ENCODE measurements around the gene ACOX1. TPM values are rescaled to one million over a fixed set of nuclear protein-coding genes. Genes with fewer than 3 reads are reported as not detected.

Gene ACOX1
- total RNA-seq, 2 donors from 2014 or later = 31.3 to 42.1 TPM

DNA sequence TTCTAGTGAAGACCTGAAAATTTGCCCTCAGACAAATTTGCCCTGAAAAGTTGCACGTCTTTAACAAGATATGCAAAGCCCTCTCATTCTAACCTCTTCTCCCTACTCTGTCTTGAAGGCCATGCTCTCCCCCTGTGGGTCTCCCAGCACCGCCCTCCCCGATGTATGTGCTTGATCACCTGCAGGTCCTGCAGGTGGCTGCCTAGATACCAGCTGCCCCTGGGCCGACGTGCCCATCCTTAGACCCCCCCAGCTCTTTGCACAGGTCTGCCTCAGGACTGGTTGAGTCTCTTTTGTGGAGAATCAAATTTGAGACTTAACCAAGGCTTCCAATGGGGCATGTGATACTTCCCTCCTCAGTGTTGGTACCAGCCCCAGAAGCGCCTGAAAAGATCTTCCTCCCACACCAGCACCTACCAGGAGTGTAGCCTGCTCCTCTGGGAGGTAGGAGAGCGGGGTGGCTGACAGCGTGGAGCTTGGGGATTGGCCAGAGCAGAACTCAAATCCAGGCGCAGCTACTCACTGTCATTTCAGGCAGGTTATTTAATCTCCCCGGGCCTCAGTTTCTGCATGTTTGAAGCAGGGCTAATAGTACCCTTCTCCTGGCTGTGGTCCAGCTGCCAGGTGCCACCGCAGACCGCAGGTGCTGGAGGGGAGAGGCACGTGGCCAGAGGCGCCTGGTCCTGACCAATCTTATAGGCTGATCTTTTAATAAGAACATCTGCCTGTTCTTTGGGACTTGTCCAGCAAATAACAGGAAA lies 69.7 kb downstream of the ACOX1 start:
- Mint-ChIP-seq H3K27ac (peak overlapping the region; percentile 30 to 44), H3K36me3 (no peaks in the 10 kb centered on the region), H3K9me3 (no peaks in the 10 kb centered on the region)
- ATAC-seq (no peak), DNase-seq (ENCODE audit: low spot score in 2 of 2) (no peak)

DNA sequence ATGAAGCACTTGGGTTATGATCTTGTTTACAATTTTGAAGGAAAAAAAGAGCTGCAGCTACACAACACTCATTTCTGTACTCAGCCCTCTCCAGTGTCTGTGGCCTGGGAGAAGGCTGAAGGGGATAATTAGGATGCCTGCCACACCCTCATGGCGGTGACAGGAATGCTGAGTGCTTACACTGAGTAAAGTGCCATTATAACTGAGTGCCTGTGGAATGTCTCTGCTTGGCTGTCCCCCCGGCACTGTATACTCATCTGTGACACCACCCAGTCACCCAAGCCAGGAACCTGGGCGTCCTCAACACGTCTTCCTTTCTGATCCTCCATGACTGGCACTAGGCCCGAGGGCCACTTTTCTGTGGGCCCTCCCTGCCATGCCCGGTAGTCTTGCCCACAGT lies 70.8 kb downstream of the ACOX1 start:
- Mint-ChIP-seq H3K36me3 (no peaks in the 10 kb centered on the region), H3K27ac (peak overlapping the region in 1 of 2 donors; percentile 78), H3K9me3 (no peaks in the 10 kb centered on the region)
- ATAC-seq (no peak), DNase-seq (ENCODE audit: low spot score in 2 of 2) (no peak)

DNA sequence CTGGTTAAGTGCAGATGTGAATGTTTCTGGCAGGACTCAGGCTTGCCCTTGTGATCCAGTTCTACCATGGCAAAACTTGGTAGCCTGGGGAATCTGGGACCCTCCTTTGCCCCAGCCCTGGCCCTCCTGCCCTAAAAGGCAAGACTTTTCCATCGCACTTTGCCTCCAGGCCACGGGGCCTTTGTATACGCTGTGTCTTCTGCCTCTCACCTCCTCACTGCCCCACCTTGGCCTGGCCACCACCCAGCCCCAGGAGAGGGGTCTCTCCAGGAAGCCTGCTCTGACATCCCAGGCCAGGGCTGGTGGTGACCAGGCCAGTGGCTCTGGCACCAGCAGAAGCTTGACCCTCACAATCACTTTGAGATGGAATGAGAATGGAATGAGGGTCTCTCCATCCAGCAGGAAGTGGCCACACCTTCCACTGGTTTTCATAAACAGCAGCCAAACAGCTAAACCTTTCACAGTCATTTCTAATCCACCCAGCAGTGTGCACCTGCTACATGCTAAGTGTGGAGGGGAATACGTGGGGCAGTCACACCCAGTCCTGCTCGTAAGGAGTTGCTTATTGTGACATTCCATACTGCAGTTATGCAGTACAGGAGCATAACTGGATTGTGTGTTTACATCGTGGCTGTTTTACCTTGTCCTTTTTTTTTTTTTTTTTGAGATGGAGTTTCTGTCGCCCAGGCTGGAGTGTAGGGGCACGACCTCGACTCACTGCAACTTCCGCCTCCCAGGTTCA lies 72.7 kb downstream of the ACOX1 start:
- DNase-seq (ENCODE audit: low spot score in 2 of 2) (no peak), ATAC-seq (no peak)
- Mint-ChIP-seq H3K9me3 (no peaks in the 10 kb centered on the region), H3K36me3 (no peaks in the 10 kb centered on the region), H3K27ac (peak overlapping the region in 1 of 2 donors; percentile 18)

DNA sequence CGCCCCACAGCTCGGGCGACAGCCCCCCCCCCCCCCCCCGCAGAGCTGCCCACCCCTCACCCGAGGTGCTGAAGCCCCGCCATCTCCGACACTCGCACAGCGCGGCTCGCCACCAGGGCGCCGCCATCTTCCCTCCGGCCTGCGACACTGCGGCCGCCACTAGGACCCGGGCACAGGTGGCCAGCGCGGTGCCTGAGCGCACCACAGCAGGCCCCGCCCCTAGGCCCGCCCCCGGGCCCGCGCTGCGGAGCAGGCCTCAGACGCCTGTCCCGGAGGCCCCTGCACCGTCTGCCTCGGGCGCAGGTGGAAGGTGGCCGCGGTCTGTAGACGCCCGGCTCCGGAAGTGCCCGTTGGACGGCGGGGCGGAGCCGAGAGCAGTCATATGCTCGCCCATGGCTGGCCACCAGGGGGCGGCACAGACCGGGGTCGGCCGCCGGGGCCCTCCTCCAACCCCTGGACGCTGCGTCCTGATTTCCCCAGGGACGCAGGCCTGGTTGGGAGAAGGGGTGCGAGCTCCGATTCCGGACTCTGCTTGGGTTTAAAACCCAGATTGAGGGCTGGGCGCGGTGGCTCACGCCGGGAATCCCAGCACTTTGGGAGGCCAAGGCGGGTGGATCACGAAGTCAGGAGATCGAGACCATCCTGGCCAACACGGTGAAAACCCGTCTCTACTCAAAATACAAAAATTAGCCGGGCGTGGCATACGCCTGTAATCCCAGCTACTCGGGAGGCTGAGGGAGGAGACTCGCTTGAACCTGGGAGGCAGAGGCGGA lies 74.0 kb downstream of the ACOX1 start, which contains the start of gene MRPL38:
Gene MRPL38 (minus strand): TSS at position 136 of the 773 bp plus-strand sequence. CDS start 9 bp downstream, at position 127.
- Mint-ChIP-seq H3K36me3 (no peaks in the 10 kb centered on the region), H3K27ac (peak within 1 kb of the TSS; percentile 95 to 97), H3K9me3 (no peaks in the 10 kb centered on the region)
- ATAC-seq = peak; percentile 99
- DNase-seq (ENCODE audit: low spot score in 2 of 2) = peak; percentile 99

DNA sequence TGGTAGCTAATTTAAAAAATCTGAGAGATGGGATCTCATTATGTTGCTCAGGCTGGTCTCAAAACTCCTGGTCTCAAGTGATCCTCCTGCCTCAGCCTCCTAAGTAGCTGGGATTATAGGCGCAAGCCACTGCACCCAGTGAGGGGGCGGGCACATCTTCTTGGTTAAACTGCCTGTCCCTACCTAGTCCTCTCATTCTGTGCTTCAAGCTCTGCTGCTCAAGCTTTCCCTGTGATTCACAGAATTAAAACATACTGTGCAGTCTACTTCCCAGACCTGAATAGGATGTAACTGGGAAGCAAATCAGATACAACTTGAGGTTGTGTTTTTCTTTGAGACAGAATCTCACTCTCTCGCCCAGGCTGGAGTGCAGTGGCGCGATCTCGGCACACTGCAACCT lies 76.6 kb downstream of the ACOX1 start:
- ATAC-seq = no peak
- Mint-ChIP-seq H3K36me3 (no peaks in the 10 kb centered on the region), H3K27ac (no peak overlapping the region), H3K9me3 (no peaks in the 10 kb centered on the region)
- DNase-seq (ENCODE audit: low spot score in 2 of 2) = no peak

DNA sequence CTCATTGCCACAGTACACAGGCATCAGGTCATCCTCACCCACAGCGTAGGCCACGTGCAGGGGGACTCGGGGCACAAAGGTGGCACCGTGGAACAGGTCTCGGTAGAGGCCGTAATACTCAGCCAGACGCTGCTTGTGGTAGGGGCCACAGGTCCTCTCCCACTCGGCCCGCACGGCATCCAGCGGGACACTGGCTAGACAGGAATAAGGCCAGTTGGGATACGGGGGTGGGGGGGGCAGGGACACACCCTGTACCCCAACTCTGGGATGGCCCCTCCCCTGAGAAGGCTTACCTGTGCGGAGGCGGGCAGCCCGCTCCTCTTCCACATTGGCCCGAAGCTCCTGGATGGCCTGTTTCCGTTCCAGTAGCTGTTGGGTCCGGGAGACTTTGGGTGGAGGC lies 77.2 kb downstream of the ACOX1 start:
- H3K9me3 Mint-ChIP-seq = no peaks in the 10 kb centered on the region
- H3K27ac Mint-ChIP-seq = no peak overlapping the region
- no peak for ATAC-seq
- DNase-seq (ENCODE audit: low spot score in 2 of 2) = no peak
- H3K36me3 Mint-ChIP-seq = no peaks in the 10 kb centered on the region

DNA sequence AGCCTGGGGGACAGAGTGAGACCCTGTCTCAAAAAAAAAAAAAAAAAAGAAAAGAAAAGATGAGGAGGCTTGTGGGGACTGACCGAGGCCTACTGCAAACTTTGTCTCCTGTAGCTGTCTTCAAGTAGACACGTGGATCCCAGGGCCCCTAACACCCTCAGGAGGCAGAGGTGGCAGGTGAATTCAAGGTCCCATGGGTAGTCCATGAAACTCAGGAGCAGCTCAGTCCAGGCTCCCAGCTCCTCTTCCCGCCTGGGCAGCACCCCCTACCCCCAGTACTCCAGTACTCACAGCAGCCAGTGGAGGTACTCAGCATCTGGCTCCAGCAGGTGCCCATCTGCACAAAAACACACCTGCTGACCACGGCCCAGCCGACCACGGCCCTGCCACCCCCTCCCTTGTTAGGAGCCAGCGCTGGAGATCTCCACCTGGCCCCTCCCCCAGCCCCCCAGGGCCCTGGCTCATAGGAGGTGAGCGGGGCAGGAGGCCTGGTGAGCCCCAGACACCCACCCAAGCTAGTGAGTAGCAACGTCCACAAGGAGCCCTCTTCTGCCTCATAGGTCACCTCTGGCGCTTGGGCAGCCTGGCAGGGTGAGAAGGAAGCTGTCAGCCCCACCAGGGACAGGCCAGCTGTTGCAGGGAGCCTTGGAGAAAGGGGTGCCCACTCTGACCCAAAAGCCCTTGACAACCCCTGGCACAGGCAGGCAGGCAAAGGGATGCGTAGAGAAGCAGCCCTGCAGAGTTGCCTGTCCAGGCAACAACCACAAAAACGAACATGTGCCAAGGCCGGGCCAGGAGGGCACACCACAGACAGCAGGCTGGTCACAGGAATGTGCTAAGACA lies 78.1 kb downstream of the ACOX1 start:
- Mint-ChIP-seq H3K36me3 (no peaks in the 10 kb centered on the region), H3K27ac (no peak overlapping the region), H3K9me3 (no peaks in the 10 kb centered on the region)
- ATAC-seq = no peak
- DNase-seq (ENCODE audit: low spot score in 2 of 2) = no peak

DNA sequence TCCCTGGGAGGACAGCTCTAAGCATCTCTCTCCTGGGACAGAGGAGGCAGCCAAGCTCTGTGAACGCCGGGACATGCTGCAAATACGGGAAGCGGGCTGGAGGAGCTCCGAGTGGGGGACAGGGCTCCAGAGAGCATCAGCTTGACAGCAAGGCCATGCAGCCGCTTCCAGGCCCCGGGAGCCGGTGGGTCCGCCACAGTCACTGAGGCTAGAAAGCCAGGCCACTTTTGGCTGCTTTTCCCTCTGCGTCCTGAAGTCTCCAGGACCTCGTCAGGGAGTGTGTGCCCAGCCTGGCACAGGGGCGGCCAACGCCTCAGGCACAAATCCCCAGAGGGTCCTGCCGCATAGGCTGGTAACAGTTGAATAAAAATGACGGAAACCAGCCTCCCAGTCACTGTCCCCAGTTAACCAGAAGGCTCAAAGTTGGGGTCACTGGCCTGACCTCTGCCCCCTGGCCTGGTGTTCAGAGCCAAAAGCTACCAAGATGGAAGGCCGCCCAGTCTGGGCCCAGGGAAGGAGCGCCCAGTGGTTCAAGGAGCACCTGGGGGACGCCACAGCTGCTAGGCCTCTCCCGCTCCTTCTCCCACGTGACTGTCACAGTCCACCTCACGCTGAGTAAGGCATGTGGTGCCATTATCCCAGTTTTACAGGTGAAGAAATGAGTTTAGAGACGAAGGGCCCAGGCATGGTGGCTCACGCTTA lies 79.0 kb downstream of the ACOX1 start:
- DNase-seq (ENCODE audit: low spot score in 2 of 2) = no peak
- ATAC-seq = no peak
- H3K27ac Mint-ChIP-seq = peak overlapping the region; percentile 44 to 55
- H3K9me3 Mint-ChIP-seq = no peaks in the 10 kb centered on the region
- H3K36me3 Mint-ChIP-seq = no peaks in the 10 kb centered on the region

DNA sequence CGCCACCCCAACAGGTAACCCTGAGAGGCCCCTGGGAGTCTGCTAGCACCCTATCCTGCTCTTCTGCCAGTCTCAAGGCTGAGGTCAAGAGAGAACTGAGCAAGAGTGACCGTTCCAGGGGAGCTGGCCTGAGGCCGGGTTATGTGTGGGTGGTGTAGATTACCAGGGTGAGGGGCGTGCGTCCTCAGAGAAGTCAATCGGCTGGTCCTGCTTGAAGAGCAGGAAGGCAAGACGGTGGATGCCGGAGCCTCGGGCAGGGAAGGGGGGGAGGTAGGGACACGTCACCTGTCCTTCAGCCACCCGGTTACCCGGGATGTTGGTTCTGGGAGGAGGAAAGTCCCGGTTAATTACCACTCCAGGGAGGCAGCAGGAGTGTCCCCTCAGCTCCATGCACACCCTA lies 79.6 kb downstream of the ACOX1 start:
- peak overlapping the region in 1 of 2 donors; percentile 16 for H3K27ac Mint-ChIP-seq
- no peaks in the 10 kb centered on the region for H3K9me3 Mint-ChIP-seq
- DNase-seq (ENCODE audit: low spot score in 2 of 2) (no peak), ATAC-seq (no peak)
- H3K36me3 Mint-ChIP-seq = no peaks in the 10 kb centered on the region

DNA sequence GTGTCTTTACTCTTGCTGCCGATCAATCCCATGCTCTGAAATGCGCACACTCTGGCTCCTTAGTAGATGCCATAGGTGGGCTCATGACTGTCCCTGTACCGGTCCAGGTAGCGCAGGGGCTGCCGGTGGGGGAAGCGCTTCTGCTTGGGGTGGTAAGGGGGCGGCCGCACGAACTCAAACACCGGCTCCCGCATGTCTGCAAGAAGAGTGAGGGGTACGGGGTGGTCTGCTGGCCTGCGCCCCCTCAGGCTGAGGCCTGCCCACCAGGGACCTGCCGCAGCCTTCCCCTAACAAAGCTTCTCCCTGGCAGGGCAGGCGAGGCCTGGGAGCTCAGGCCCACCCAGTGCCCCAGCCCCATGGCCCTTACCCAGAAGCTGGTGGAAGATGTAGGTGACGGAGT lies 80.2 kb downstream of the ACOX1 start:
- no peaks in the 10 kb centered on the region for H3K9me3 Mint-ChIP-seq
- peak overlapping the region in 1 of 2 donors; percentile 50 for H3K27ac Mint-ChIP-seq
- no peak for DNase-seq (ENCODE audit: low spot score in 2 of 2)

DNA sequence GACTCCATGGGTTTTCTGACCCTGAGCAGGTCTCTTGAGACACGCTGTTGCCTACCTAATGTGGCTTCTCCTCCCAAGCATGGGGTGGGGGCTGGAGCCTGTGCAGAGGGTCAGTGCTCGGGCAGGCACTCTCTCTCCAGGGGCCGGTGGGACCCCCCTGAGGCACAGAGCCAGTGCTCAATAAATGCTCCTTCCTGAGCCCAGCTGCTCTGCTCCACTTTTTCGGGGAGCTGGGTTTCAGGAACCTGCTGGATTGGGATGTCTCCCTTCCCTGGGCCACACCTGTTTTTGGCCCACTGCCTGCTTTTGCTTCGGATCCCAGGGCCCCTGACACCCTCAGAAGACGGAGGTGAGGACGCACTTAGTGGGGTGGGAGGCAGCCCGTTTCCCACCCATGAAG lies 80.9 kb downstream of the ACOX1 start:
- DNase-seq (ENCODE audit: low spot score in 2 of 2) (no peak), ATAC-seq (no peak)
- Mint-ChIP-seq H3K27ac (peak overlapping the region in 1 of 2 donors; percentile 61), H3K36me3 (no peaks in the 10 kb centered on the region), H3K9me3 (no peaks in the 10 kb centered on the region)

More for the DNA sequence above, 80.2 kb downstream of the ACOX1 start:
- no peak for ATAC-seq
- H3K36me3 Mint-ChIP-seq = no peaks in the 10 kb centered on the region

DNA sequence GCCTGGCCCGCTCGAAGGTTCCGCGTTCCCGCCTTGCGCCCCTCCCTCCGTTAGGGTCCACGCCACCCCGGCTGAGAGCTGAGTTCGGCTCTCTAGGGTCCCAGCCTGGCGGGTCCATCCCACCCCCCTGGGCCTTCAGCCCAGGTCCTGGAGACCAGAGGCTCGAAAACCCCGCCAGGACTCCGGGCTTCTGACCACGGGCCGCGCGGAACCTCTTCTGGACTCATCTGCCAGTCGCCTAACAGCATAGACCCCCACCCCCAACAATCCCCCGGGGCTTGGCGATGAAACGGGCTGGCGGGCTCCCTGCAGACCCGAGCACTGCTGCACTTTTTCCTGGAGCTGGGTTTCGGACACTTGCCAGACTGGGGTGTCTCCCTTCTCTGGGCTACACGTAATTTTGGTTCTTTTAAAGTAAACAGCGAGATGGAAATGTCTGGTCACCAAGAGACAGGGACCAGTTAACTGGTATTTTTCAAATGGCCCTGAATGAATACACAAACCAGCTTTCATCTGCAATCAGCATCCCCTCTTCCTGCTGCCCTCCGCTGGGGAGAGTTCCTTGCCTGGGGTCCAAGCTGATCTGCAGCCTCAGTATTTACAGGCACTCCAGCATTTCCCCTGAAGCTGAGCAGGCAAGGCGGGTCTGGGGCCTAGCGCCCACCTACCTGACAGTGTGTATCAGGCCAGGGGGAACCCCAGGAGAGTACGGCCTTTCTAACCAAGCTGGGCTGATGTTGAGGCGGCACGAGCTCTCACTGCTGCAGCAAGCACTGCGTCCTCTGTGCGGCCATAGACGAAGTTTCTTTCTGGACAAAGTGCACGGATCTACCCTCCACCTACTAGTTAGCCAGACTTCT lies 81.6 kb downstream of the ACOX1 start:
- ATAC-seq (no peak), DNase-seq (ENCODE audit: low spot score in 2 of 2) (peak in 1 of 2 donors; percentile 56)
- no peaks in the 10 kb centered on the region for H3K9me3 Mint-ChIP-seq
- H3K36me3 Mint-ChIP-seq = no peaks in the 10 kb centered on the region
- peak overlapping the region in 1 of 2 donors; percentile 61 for H3K27ac Mint-ChIP-seq

DNA sequence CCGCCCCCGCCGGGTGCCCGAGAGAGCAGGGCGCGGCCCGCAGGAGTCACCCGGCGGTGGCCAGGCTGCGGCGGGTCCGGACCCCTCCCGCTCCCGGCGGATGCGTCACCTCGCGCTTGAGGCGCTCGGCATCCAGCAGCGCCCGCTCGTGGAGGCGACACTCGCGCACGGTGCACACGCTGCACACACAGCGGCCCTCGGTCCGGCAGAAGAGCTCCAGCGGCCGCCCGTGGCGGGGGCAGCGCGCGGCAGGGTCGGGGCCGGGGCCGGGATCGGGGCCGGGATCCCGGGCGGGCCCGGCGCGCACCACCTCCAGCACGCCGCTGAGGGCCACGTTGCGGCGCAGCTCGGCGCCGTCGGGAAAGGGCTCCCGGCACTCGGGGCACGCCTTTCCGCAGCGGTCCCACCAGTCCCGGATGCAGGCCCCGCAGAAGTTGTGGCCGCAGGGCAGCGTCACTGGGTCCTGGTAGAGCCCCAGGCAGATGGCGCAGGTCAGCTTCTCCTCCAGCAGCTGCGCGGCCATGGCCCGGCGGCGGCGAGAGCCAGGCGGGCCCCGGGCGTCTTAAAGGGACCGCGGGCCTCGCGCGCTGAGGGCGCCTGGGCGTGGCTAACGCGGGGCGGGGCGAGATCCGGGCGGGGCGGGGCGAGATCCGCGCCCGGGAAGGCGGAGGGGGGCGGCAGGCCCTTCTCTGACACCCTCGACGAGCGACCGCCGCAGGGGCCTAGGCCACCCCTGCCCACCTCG lies 82.4 kb downstream of the ACOX1 start, which contains the start of gene TRIM65:
Gene TRIM65 (minus strand): TSS at position 537 of the 745 bp plus-strand sequence. CDS start 14 bp downstream, at position 523.
- Mint-ChIP-seq H3K9me3 (no peaks in the 10 kb centered on the region), H3K27ac (peak within 1 kb of the TSS; percentile 61 to 66), H3K36me3 (no peaks in the 10 kb centered on the region)
- ATAC-seq (peak; percentile 87 to 93), DNase-seq (ENCODE audit: low spot score in 2 of 2) (peak; percentile 83 to 86)

Measured in activated naive CD4-positive, alpha-beta T cell treated with anti-CD3 and anti-CD28 coated beads, Interleukin-2, amount 50 U/mL, for 72 hours (primary cell).